Measurements from ENCODE around the gene R3HCC1L.

DNA sequence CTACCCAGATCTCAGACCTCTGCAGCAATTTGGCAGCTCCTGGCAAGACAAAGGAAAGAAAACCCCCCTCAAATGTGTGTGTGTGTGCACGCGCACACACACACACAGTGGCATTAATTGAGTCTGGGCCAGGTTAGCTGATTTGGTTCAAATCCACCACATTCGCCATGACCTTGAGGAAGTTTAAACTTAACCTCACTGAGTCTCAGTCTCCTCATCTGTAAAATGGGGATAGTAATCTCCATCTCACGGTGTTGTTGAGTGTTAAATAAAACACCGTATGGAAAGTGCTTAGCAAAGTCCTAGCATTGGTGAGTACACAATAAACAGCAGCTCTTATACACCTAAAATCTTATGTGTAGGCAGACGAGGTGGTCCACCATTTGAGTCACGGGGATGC lies 128.6 kb downstream of the R3HCC1L start:
- TF ChIP-seq EZH2 (optimal IDR thresholded peaks at IDR 0.05; ENCODE audit: low read depth, low read length), result no peak
- TF ChIP-seq, protein P1, sequence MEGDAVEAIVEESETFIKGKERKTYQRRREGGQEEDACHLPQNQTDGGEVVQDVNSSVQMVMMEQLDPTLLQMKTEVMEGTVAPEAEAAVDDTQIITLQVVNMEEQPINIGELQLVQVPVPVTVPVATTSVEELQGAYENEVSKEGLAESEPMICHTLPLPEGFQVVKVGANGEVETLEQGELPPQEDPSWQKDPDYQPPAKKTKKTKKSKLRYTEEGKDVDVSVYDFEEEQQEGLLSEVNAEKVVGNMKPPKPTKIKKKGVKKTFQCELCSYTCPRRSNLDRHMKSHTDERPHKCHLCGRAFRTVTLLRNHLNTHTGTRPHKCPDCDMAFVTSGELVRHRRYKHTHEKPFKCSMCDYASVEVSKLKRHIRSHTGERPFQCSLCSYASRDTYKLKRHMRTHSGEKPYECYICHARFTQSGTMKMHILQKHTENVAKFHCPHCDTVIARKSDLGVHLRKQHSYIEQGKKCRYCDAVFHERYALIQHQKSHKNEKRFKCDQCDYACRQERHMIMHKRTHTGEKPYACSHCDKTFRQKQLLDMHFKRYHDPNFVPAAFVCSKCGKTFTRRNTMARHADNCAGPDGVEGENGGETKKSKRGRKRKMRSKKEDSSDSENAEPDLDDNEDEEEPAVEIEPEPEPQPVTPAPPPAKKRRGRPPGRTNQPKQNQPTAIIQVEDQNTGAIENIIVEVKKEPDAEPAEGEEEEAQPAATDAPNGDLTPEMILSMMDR (IDR thresholded peaks at IDR 0.05; ENCODE audit: low read length), result no peak
- no peak for TF ChIP-seq EZH2phosphoT487 (IDR thresholded peaks at IDR 0.05; ENCODE audit: low read length)
